SH-SY5Y (cell line): ENCODE measurements around the gene CELA3A.

ENCODE experiments used
- GATA2 ChIP-seq: IDR thresholded peaks from 2 replicates; pipeline ENCODE4 v1.6.1; 2011; ENCODE audit warnings: mild to moderate bottlenecking, low read depth, low read length
- GATA3 ChIP-seq: IDR thresholded peaks from 2 replicates; pipeline ENCODE4 v1.6.1; 2011; ENCODE audit warnings: low read depth, mild to moderate bottlenecking, low read length, moderate library complexity

- TF ChIP-seq GATA2 (no peak), GATA3 (no peak)
Observed at GRCh38 chr1:22037520-22037919, 36.1 kb downstream of the CELA3A start.
